Mesendoderm (in vitro differentiated cells): ENCODE data around the gene ARHGEF10L.

Source experiments
- DNase-seq: peaks from one replicate; pipeline ENCODE4 v3.0.0; 2013
- H2AK5ac ChIP-seq: 2 replicates; pipeline ENCODE4 v1.6.1; 2013; ENCODE audit warnings: low read length, inconsistent platforms
- H2BK120ac ChIP-seq: 2 replicates; pipeline ENCODE4 v1.6.1; 2013; ENCODE audit warnings: low read depth, mild to moderate bottlenecking, low read length, moderate library complexity, mixed read lengths
- H2BK15ac ChIP-seq: replicated peaks from 2 replicates; pipeline ENCODE4 v1.6.1; 2013; ENCODE audit warnings: low read depth, mild to moderate bottlenecking, moderate library complexity
- H2BK5ac ChIP-seq: 2 replicates; pipeline ENCODE4 v1.6.1; 2013; ENCODE audit warnings: low read length, inconsistent platforms
- H3K18ac ChIP-seq: 2 replicates; pipeline ENCODE4 v1.6.1; 2013; ENCODE audit warnings: mild to moderate bottlenecking, low read length, mixed read lengths
- H3K23ac ChIP-seq: one replicate; pipeline ENCODE4 v1.6.1; 2013; ENCODE audit warnings: low read length
- H3K27ac ChIP-seq: 2 replicates; pipeline ENCODE4 v1.5.1; 2013; ENCODE audit warnings: low read depth, mild to moderate bottlenecking, inconsistent platforms, low read length, moderate library complexity
- H3K27me3 ChIP-seq: 2 replicates; pipeline ENCODE4 v1.6.1; 2013; ENCODE audit warnings: low read length, control low read depth, mild to moderate bottlenecking, inconsistent platforms; ENCODE audit not compliant: insufficient read depth, poor library complexity
- H3K36me3 ChIP-seq: 2 replicates; pipeline ENCODE4 v1.6.1; 2013; ENCODE audit warnings: low read length, inconsistent platforms; ENCODE audit not compliant: control insufficient read depth, insufficient read depth
- H3K4ac ChIP-seq: one replicate; pipeline ENCODE4 v1.6.1; 2013; ENCODE audit warnings: low read depth, mild to moderate bottlenecking, low read length, moderate library complexity
- H3K4me1 ChIP-seq: 2 replicates; pipeline ENCODE4 v1.6.1; 2013; ENCODE audit warnings: low read depth, low read length, inconsistent platforms; ENCODE audit not compliant: control insufficient read depth
- H3K4me2 ChIP-seq: 2 replicates; pipeline ENCODE4 v1.6.1; 2013; ENCODE audit warnings: low read length
- H3K4me3 ChIP-seq: 2 replicates; pipeline ENCODE4 v1.5.1; 2013; ENCODE audit warnings: mild to moderate bottlenecking, low read length
- H3K56ac ChIP-seq: one replicate; pipeline ENCODE4 v1.6.1; 2013; ENCODE audit warnings: low read length
- H3K79me1 ChIP-seq: 2 replicates; pipeline ENCODE4 v1.6.1; 2013; ENCODE audit warnings: low read length, inconsistent platforms
- H3K79me2 ChIP-seq: 2 replicates; pipeline ENCODE4 v1.6.1; 2013; ENCODE audit warnings: mild to moderate bottlenecking, low read length; ENCODE audit not compliant: control insufficient read depth, insufficient read depth
- H3K9ac ChIP-seq: 2 replicates; pipeline ENCODE4 v1.6.1; 2013; ENCODE audit warnings: low read length, inconsistent platforms
- H4K5ac ChIP-seq: one replicate; pipeline ENCODE4 v1.6.1; 2013; ENCODE audit warnings: low read length
- H4K8ac ChIP-seq: one replicate; pipeline ENCODE4 v1.6.1; 2013; ENCODE audit warnings: low read depth, mild to moderate bottlenecking, control low read depth, low read length, moderate library complexity
- WGBS: extraction: QIAGEN DNeasy Blood & Tissue Kit; methylation state at CpG from one replicate; pipeline ENCODE4 v1.1.7; 2013; ENCODE audit warnings: low lambda C conversion rate, missing lambda C conversion rate; ENCODE audit not compliant: insufficient coverage; ENCODE audit errors: extremely low coverage; 5-methylcytosine and 5-hydroxymethylcytosine counted together

Gene ARHGEF10L

GRCh38 chr1:17630986-17631385 lies 91.5 kb downstream of the ARHGEF10L start:
- no peaks in the 10 kb centered on the region for H3K4me1 ChIP-seq
- no peak overlapping the region for H2BK15ac ChIP-seq
- H3K79me1 ChIP-seq, result no peaks in the 10 kb centered on the region
- no CpG with 5 or more reads among the region's 6 CpGs for WGBS
- no peak overlapping the region for H3K4ac ChIP-seq
- H3K18ac ChIP-seq, result no peak overlapping the region
- H3K56ac ChIP-seq, result no peak overlapping the region
- H3K79me2 ChIP-seq, result no peaks in the 10 kb centered on the region
- no peak overlapping the region for H3K23ac ChIP-seq
- H2BK120ac ChIP-seq, result no peak overlapping the region
- no peak overlapping the region for H3K9ac ChIP-seq
- H3K27me3 ChIP-seq, result no peaks in the 10 kb centered on the region
- no peak overlapping the region for H4K5ac ChIP-seq
- no peak overlapping the region for H4K8ac ChIP-seq
- H2BK5ac ChIP-seq, result no peak overlapping the region
- no peak overlapping the region for H3K27ac ChIP-seq
- DNase-seq, result no peak
- no peak overlapping the region for H3K4me2 ChIP-seq
- H2AK5ac ChIP-seq, result no peak overlapping the region
- peaks cover 4% of the 10 kb centered on the region for H3K36me3 ChIP-seq
- H3K4me3 ChIP-seq, result no peak overlapping the region

DNA sequence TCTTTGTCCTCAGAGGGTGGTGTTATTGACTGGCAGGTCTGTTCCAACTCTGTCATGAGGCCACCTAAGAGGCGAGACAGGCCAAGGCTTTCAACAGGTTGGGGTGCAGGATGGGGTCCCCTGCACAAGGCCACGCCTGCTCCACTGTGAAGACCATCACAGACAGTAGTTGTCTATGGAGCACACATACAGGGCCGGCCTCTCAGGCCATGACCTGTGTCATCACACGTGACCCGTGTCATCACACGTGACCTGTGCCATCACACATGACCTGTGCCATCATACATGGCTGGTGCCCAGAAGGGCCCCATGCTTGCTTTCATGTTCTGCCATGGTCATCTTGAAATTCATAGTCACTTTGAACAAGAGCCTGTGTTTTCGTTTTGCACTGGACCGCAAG lies 91.9 kb downstream of the ARHGEF10L start:
- Histone ChIP-seq H3K27ac (no peak overlapping the region), H4K5ac (no peak overlapping the region), H3K9ac (no peak overlapping the region), H3K23ac (no peak overlapping the region), H3K18ac (no peak overlapping the region), H4K8ac (no peak overlapping the region), H2AK5ac (no peak overlapping the region), H3K79me2 (no peaks in the 10 kb centered on the region), H2BK120ac (no peak overlapping the region), H3K56ac (no peak overlapping the region), H3K36me3 (peaks cover 4% of the 10 kb centered on the region), H3K4ac (no peak overlapping the region), H2BK5ac (no peak overlapping the region), H3K27me3 (no peaks in the 10 kb centered on the region), H3K4me3 (no peak overlapping the region), H3K79me1 (no peaks in the 10 kb centered on the region), H3K4me1 (no peaks in the 10 kb centered on the region), H2BK15ac (no peak overlapping the region), H3K4me2 (no peak overlapping the region)
- no peak for DNase-seq
- WGBS, result no CpG with 5 or more reads among the region's 8 CpGs

DNA sequence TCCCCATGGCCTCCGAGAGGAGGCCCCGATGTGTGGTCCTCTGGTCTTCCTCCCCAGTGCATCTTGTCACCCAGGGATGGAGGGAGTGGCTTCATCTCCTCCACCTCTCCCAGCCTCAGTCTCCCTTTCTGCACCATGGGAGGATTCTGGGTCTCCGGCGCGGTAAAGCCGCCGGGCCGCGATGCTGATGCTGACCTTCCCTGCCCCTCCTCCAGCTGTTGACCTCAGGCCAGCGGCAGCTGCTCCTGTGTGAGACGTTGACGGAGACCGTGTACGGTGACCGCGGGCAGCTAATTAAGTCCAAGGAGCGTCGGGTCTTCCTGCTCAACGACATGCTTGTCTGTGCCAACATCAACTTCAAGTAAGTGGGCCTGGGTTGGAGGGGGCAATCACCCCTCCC lies 92.6 kb downstream of the ARHGEF10L start:
- Histone ChIP-seq H4K8ac (no peak overlapping the region), H2BK120ac (no peak overlapping the region), H2AK5ac (no peak overlapping the region), H3K27me3 (no peaks in the 10 kb centered on the region), H3K4ac (no peak overlapping the region), H3K4me2 (no peak overlapping the region), H3K4me3 (no peak overlapping the region), H3K56ac (no peak overlapping the region), H3K36me3 (peaks cover 5% of the 10 kb centered on the region), H3K79me1 (no peaks in the 10 kb centered on the region), H2BK5ac (no peak overlapping the region), H3K4me1 (no peaks in the 10 kb centered on the region), H2BK15ac (no peak overlapping the region), H4K5ac (no peak overlapping the region), H3K23ac (no peak overlapping the region), H3K79me2 (no peaks in the 10 kb centered on the region), H3K27ac (no peak overlapping the region), H3K18ac (no peak overlapping the region), H3K9ac (no peak overlapping the region)
- no CpG with 5 or more reads among the region's 19 CpGs for WGBS
- no peak for DNase-seq

DNA sequence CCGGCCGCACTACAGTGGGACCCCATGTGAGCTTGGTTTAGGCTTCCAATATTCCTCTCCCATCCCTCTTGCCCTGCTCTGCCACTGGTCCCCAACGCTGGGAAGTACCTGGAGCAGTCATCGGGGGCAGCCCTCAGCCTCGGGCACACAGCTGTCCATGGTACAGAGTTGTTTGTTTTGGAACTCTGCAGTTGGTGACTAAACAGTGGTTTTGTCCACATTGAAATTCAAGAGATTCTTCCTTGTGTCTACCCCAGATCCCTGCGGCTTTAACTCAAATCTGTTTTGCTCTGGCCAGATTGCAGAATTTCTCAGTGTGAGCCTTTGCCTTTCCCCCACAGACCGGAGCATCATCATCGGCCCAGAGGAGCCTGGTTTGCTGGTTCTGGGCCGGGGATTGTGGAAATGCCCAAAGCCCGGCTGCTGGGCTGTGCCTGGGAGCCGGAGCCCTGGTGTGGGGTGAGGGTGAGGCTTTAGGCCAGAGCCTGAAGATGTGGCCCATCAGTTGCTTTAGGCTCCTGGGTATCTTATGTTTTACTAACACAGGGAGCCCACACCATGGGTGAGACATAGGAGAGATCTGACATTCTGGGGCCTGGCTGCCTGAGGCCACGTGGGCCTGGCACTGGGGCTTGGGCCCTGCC lies 93.2 kb downstream of the ARHGEF10L start:
- Histone ChIP-seq H3K36me3 (peaks cover 5% of the 10 kb centered on the region), H3K4ac (no peak overlapping the region), H2BK5ac (no peak overlapping the region), H3K27ac (no peak overlapping the region), H3K9ac (no peak overlapping the region), H3K18ac (no peak overlapping the region), H3K79me2 (no peaks in the 10 kb centered on the region), H3K79me1 (no peaks in the 10 kb centered on the region), H2BK15ac (no peak overlapping the region), H3K23ac (no peak overlapping the region), H3K4me2 (no peak overlapping the region), H4K8ac (no peak overlapping the region), H3K4me3 (no peak overlapping the region), H2AK5ac (no peak overlapping the region), H3K56ac (no peak overlapping the region), H3K4me1 (no peaks in the 10 kb centered on the region), H4K5ac (no peak overlapping the region), H2BK120ac (no peak overlapping the region), H3K27me3 (no peaks in the 10 kb centered on the region)
- WGBS, result no CpG with 5 or more reads among the region's 12 CpGs
- no peak for DNase-seq

- no peak overlapping the region for H3K56ac ChIP-seq
- WGBS, result no CpG with 5 or more reads among the region's 8 CpGs
Measured at GRCh38 chr1:17633654-17634053, 94.2 kb downstream of the ARHGEF10L start.

GRCh38 chr1:17635276-17635675 lies 95.8 kb downstream of the ARHGEF10L start:
- no peak overlapping the region for H4K8ac ChIP-seq
- H3K27ac ChIP-seq, result no peak overlapping the region
- H3K23ac ChIP-seq, result no peak overlapping the region
- no peak overlapping the region for H4K5ac ChIP-seq
- H3K9ac ChIP-seq, result no peak overlapping the region
- H3K4me2 ChIP-seq, result no peak overlapping the region
- H2BK5ac ChIP-seq, result no peak overlapping the region
- H2BK120ac ChIP-seq, result no peak overlapping the region
- H3K18ac ChIP-seq, result no peak overlapping the region
- H2AK5ac ChIP-seq, result no peak overlapping the region
- H3K4me1 ChIP-seq, result no peaks in the 10 kb centered on the region
- no peaks in the 10 kb centered on the region for H3K79me2 ChIP-seq
- H3K79me1 ChIP-seq, result no peaks in the 10 kb centered on the region
- no peak overlapping the region for H2BK15ac ChIP-seq
- no peak overlapping the region for H3K56ac ChIP-seq
- peaks cover 9% of the 10 kb centered on the region for H3K36me3 ChIP-seq
- DNase-seq, result no peak
- H3K4me3 ChIP-seq, result no peak overlapping the region
- no CpG with 5 or more reads among the region's 5 CpGs for WGBS
- no peak overlapping the region for H3K4ac ChIP-seq
- no peaks in the 10 kb centered on the region for H3K27me3 ChIP-seq

More at GRCh38 chr1:17633654-17634053, 94.2 kb downstream of the ARHGEF10L start:
- H3K36me3 ChIP-seq, result peaks cover 5% of the 10 kb centered on the region
- H2AK5ac ChIP-seq, result no peak overlapping the region
- H2BK120ac ChIP-seq, result no peak overlapping the region
- H3K79me2 ChIP-seq, result no peaks in the 10 kb centered on the region
- no peaks in the 10 kb centered on the region for H3K4me1 ChIP-seq
- H3K9ac ChIP-seq, result no peak overlapping the region
- H3K27ac ChIP-seq, result no peak overlapping the region
- no peaks in the 10 kb centered on the region for H3K79me1 ChIP-seq
- no peak overlapping the region for H4K5ac ChIP-seq
- no peak overlapping the region for H3K23ac ChIP-seq
- H2BK15ac ChIP-seq, result no peak overlapping the region
- H2BK5ac ChIP-seq, result no peak overlapping the region
- no peak overlapping the region for H4K8ac ChIP-seq
- H3K4ac ChIP-seq, result no peak overlapping the region
- no peaks in the 10 kb centered on the region for H3K27me3 ChIP-seq
- no peak overlapping the region for H3K18ac ChIP-seq
- H3K4me3 ChIP-seq, result no peak overlapping the region
- no peak for DNase-seq
- no peak overlapping the region for H3K4me2 ChIP-seq
